Colonic mucosa (tissue), 4 donors: Measurements from ENCODE around the gene MAD1L1. TPM values are rescaled to one million over a fixed set of nuclear protein-coding genes. Genes with fewer than 3 reads are reported as not detected.
"Not testable (repeated sequence)": the region's sequence is repeated elsewhere in the genome, so short reads cannot be mapped to it uniquely, and the experiment has no call there.

Source experiments
- DNase-seq: peaks from one replicate; pipeline ENCODE4 v3.0.0-alpha.2; 2020
- H3K27ac ChIP-seq: fragments of 200-600 bp; one replicate; pipeline ENCODE4 v1.8.0; 2021
- H3K27me3 ChIP-seq: fragments of 200-600 bp; one replicate; pipeline ENCODE4 v1.8.0; 2021
- H3K36me3 ChIP-seq: fragments of 200-600 bp; one replicate; pipeline ENCODE4 v1.8.0; 2021
- H3K4me1 ChIP-seq: fragments of 200-600 bp; one replicate; pipeline ENCODE4 v1.8.0; 2021; ENCODE audit warnings: mild to moderate bottlenecking
- H3K4me3 ChIP-seq: fragments of 200-600 bp; one replicate; pipeline ENCODE4 v1.8.0; 2021
- H3K9ac ChIP-seq, 2 donors: one replicate each; pipeline ENCODE4 v1.7.0; 2013; ENCODE audit warnings: control low read depth in 2 of 2, low read depth in 2 of 2, low read length in 2 of 2
- H3K9me3 ChIP-seq: fragments of 200-600 bp; one replicate; pipeline ENCODE4 v1.8.0; 2021
- intact Hi-C: fragments of 100-400 bp; cut with DNase I; formaldehyde crosslinking; loops from one replicate; pipeline ENCODE4 v1.14.1; 2022
- total RNA-seq, 2 donors: library from RNA; stranded (reverse); fragmentation: NEBNext Ultra II Directional in 1 of 2; extraction: Animal tissue kit (Norgen Biotek cat#: 25700) in 1 of 2; gene quantifications; one replicate each; pipeline ENCODE4 v1.2.1, GENCODE V29; 2021
- TF ChIP-seq, protein P1 (sequence below): fragments of 200-600 bp; IDR thresholded peaks from one replicate; pipeline ENCODE4 v1.8.0; 2022; ENCODE audit warnings: antibody characterized with exemption, mild to moderate bottlenecking
- donor health status: healthy.
- donor health status: DM: no; HTN: no; CAD: no.
- donor health status: DM: no; HTN: no; CAD: no.

MAD1L1 gene
- total RNA-seq, 2 donors from 2014 or later, result 18.2 to 47.0 TPM

DNA sequence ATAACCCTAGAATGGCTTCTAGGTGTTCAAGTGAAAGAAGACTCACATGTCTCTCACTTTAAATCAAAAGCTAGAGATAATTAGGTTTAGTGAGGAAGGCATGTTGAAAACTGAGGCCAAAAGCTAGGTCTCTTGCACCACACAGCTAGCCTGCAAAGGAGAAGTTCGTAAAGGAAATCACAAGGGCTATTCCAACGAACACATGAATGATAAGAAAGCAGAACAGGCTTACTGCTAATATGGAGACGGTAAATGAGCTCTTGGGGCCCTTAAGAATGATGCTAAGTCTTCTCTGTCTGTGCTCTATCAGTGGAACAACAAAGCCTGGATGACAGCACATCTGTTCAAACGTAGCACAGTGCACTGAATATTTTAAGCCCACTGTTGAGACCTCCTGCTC lies 401.3 kb downstream of the MAD1L1 start:
- H3K27me3 ChIP-seq, DNase-seq, intact Hi-C loops, H3K36me3 ChIP-seq, H3K4me3 ChIP-seq, H3K4me1 ChIP-seq, H3K9me3 ChIP-seq, H3K9ac ChIP-seq, H3K27ac ChIP-seq: not testable (repeated sequence)

DNA sequence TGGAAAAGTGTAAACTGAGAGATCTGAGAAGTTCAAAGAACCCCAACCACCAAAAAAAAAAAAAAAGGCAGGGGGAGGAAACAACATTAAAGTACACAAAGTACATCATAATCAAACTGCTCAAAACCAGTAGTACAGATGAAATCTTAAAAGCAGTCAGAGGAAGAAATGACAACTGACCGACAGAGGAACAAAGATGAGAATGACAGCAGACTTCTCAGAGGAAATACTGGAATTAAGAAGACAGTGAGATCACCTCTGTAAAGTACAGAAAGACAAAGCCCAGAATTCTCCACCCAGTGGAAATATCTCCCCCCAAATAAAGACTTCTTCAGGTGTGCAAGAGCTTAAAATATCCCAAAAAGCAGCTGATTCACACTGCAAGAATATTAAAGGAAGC lies 403.1 kb downstream of the MAD1L1 start:
- DNase-seq, H3K27ac ChIP-seq, intact Hi-C loops, H3K4me1 ChIP-seq, H3K36me3 ChIP-seq, H3K9me3 ChIP-seq, H3K4me3 ChIP-seq, H3K27me3 ChIP-seq, H3K9ac ChIP-seq: not testable (repeated sequence)

DNA sequence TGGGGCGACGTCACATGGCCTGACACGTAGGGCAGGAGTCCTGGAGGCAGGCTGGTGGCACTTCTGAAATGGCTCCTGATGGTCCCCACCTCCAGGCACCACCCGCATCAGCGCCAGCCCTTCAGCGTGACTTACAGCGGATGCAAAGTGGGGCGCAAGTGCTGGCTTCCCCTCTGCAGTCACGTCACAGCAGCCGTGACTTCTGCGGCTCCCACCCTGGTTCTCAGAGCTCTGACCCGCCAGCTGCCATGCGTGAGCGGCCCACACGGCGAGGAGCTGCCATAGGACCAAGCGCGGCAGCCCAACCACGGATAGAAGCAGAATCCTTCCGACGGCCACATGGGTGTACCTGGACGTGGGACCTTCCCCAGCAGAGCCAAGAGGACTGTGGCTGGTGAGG lies 403.6 kb downstream of the MAD1L1 start:
- Histone ChIP-seq H3K4me3 (no peak overlapping the region), H3K36me3 (no peaks in the 10 kb centered on the region), H3K9ac (no peak overlapping the region), H3K9me3 (no peaks in the 10 kb centered on the region), H3K4me1 (no peaks in the 10 kb centered on the region), H3K27ac (no peak overlapping the region), H3K27me3 (no peaks in the 10 kb centered on the region)
- TF ChIP-seq, protein P1, sequence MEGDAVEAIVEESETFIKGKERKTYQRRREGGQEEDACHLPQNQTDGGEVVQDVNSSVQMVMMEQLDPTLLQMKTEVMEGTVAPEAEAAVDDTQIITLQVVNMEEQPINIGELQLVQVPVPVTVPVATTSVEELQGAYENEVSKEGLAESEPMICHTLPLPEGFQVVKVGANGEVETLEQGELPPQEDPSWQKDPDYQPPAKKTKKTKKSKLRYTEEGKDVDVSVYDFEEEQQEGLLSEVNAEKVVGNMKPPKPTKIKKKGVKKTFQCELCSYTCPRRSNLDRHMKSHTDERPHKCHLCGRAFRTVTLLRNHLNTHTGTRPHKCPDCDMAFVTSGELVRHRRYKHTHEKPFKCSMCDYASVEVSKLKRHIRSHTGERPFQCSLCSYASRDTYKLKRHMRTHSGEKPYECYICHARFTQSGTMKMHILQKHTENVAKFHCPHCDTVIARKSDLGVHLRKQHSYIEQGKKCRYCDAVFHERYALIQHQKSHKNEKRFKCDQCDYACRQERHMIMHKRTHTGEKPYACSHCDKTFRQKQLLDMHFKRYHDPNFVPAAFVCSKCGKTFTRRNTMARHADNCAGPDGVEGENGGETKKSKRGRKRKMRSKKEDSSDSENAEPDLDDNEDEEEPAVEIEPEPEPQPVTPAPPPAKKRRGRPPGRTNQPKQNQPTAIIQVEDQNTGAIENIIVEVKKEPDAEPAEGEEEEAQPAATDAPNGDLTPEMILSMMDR, result no peak
- no peak for DNase-seq
- intact Hi-C loops, result no loop called here

DNA sequence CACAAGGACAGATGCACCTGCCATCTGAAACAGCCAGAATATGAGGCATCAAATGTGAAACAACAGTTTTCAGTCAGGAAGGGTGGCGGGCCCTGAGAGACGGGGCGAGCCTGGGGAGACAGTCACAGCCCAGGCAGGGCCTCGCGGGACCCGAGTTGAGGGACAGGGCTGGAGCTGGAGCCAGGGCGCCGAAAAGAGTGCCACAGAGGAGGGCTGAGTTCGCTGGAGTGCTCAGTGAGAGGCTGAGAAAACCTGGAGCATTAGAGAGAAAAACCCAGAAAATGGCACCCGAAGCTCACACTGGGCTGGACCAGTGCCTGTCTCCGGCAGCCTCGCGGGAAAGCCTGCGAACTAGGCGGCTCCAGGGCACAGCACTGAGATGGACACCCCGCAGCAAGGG lies 404.6 kb downstream of the MAD1L1 start:
- DNase-seq, H3K27ac ChIP-seq, H3K4me1 ChIP-seq, H3K4me3 ChIP-seq, H3K9me3 ChIP-seq, H3K27me3 ChIP-seq, H3K9ac ChIP-seq, intact Hi-C loops, H3K36me3 ChIP-seq: not testable (repeated sequence)

DNA sequence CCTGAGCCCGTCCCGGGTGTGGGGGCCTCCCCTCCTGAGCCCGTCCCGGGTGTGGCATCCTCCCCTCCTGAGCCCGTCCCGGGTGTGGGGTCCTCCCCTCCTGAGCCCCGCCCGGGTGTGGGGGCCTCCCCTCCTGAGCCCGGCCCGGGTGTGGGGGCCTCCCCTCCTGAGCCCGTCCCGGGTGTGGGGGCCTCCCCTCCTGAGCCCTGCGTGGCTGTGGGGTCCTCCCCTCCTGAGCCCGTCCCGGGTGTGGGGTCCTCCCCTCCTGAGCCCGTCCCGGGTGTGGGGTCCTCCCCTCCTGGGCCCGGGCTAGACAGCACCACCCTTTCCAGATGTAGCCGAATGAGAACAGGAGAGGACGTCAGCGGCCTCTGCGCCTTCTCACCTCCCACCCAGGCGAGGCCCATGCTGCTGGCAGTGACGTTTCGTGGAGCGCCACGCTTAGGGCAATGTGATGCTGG lies 405.2 kb downstream of the MAD1L1 start:
- H3K27ac ChIP-seq, H3K4me3 ChIP-seq, H3K9me3 ChIP-seq, H3K27me3 ChIP-seq, H3K9ac ChIP-seq, DNase-seq, intact Hi-C loops, H3K4me1 ChIP-seq, H3K36me3 ChIP-seq: not testable (repeated sequence)

DNA sequence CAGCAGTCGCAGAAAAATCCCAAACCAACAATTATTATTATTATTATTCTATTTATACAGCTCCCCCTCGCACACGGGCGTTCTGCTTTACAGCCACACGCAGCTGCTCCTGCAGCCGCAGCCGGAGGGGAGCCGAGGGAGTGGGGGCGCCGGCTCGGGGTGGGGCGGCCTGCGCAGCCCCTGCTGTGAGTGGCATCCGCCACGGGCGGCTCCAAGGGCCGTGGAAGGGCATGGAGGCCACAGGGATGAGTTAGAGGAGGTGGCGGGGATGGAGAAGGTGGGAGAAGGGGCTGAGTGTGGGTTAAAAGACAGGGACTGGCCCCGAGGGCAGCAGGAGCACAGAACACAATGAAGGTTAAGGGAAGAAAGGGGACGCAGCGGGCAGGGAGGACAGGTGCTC lies 405.8 kb downstream of the MAD1L1 start:
- DNase-seq, H3K36me3 ChIP-seq, H3K27me3 ChIP-seq, H3K4me3 ChIP-seq, H3K9me3 ChIP-seq, intact Hi-C loops, H3K4me1 ChIP-seq, H3K9ac ChIP-seq, H3K27ac ChIP-seq: not testable (repeated sequence)

DNA sequence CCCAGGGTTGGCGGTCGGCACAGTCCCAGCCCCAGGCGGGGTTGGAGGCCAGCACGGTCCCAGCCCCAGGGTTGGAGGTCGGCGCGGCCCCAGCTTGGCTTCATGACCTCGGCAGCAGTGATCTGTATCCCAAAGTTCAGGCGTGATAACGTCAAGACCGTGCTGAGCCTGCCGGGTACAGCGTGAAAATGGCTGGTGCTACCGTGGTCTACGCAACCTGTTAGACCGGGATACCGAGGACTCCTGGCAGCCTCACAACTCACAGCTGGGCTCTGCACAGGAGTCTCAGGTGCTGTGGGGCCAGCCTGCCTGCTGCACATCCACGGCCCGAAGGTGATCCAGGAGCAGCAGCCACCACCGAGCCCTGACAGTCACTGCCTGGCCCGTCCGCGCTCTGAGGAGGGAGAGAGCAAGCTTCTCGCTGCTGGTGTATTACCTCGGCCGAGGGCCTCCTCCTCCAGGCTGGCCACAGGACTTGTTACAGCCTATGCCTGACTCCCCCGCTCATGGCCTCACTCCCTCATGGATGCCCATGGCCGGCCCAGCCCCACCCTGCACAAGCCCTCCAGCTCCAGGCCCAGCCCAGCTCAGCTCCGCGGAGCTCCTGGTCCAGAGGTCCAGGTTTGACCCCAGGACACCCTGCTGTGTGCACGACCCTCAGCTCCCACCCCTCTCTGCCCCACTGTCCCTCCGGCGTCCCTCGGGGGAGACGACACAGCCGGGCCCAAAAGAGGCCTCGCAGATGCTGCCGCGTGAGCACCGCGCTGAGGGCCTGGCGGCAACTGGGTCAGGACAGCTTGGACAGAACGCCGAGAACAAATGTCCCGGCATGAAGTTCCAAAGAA lies 406.6 kb downstream of the MAD1L1 start:
- Histone ChIP-seq H3K4me1 (no peaks in the 10 kb centered on the region), H3K27me3 (no peaks in the 10 kb centered on the region), H3K27ac (no peak overlapping the region), H3K9me3 (no peaks in the 10 kb centered on the region), H3K9ac (no peak overlapping the region), H3K36me3 (no peaks in the 10 kb centered on the region), H3K4me3 (no peak overlapping the region)
- TF ChIP-seq, protein P1, result no peak
- intact Hi-C loops, result no loop called here
- DNase-seq, result no peak

DNA sequence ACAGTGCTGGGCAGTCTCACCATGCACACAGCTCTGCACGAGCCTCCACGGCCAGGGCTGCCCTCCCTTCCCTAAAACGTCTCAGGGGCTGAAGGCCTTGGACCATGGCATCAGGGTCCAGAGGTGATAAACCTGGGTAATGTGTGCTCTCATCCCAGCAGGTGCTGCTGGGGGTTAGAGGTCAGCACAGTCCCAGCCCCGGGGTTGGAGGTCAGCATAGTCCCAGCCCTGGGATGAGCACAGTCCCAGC lies 407.2 kb downstream of the MAD1L1 start:
- intact Hi-C loops, H3K36me3 ChIP-seq, DNase-seq, H3K4me3 ChIP-seq, H3K9me3 ChIP-seq, H3K27ac ChIP-seq, H3K4me1 ChIP-seq, H3K27me3 ChIP-seq, H3K9ac ChIP-seq: not testable (repeated sequence)

DNA sequence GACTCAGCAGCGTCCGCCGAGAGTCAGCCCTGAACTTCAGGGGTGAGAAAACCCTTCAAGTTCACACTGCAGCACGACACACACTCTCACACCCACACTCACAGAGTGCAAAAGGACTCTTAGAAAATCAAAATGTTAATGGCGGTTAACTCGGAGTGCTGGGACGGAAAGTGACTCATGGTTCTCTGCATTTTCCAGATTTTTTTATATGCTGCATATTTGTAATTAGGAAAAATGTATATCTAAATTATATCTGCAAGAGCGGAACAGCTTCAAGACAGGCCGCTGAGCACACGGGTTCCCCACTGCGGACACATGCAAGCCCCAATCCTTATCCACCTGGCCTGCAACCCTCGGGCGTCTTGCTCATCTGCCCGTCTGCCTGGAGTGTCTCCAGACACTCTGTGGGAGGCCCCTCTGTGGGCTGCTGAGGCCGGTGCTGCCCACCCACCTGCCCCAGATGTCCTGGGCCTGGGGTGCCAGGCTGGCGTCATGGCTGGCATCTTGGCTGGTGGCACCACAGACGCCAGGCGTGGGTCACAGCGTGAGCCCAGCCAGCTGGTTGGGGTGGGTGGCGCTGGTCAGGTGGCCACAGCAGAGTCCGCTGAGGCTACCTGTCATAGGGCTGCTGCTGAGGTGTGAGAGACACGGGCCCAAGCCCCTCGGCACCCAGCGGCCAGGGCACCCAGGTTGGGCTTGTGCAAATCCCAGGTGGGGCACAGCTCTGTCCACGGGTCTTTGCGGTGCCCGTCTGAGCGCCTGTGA lies 407.7 kb downstream of the MAD1L1 start:
- H3K36me3 ChIP-seq, H3K27ac ChIP-seq, H3K9ac ChIP-seq, H3K4me3 ChIP-seq, H3K27me3 ChIP-seq, H3K4me1 ChIP-seq, intact Hi-C loops, DNase-seq, H3K9me3 ChIP-seq: not testable (repeated sequence)

DNA sequence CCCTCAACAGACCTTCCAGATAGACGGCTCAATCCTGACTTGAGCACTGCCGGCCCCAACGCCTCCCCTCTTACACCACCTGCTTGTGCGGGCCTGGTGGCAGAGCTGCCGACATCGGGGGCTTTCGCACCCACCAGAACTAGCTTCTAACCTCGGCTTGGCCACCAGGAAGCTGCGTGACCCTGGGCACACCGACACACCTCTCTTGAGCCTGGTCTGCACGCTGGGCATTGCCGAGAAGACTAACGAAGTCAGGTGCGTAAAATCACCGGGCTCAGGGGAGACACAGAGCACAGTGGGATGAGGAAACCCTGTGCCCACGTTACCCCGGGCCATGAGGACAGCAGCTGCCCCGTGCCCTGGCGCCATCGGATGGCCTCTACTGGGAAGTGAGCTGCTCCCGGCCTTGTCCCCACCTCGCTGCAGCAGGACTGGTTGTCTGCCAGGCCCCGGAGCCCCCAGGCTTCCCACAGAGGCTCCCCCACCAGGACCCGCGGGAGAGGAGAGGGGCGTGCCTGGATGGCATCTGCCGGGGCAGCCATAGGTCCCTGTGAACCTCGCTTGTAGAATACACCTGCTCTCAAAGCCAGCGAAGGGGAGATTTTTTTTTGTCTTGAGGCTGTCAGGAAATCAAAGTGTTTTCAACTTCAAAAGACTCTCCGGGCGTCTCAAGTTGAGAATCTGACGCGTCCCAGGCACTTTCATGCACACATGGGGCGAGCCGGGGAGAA lies 408.4 kb downstream of the MAD1L1 start:
- H3K36me3 ChIP-seq, H3K4me3 ChIP-seq, H3K4me1 ChIP-seq, H3K9ac ChIP-seq, H3K27ac ChIP-seq, H3K9me3 ChIP-seq, intact Hi-C loops, H3K27me3 ChIP-seq, DNase-seq: not testable (repeated sequence)
